GM21390 (cell line): ENCODE results near the gene HIRA.
"Not testable (repeated sequence)": the region's sequence is repeated elsewhere in the genome, so short reads cannot be mapped to it uniquely, and the experiment has no call there.

ENCODE experiments used
- ATAC-seq: cut with Tn5 transposase; IDR thresholded peaks from one replicate; pipeline ENCODE4 v1.9.1; 2021; ENCODE audit not compliant: unreplicated experiment

Gene HIRA

GRCh38 chr22:19463491-19464469 is 32.2 kb upstream of the HIRA start:
- no peak for ATAC-seq

GRCh38 chr22:19463008-19463407 is 31.5 kb upstream of the HIRA start:
- no peak for ATAC-seq

- no peak for ATAC-seq
Observed at GRCh38 chr22:19461506-19461905, 30.0 kb upstream of the HIRA start.

GRCh38 chr22:19460036-19460435 is 28.5 kb upstream of the HIRA start:
- ATAC-seq, result no peak

GRCh38 chr22:19457828-19458428 is 26.4 kb upstream of the HIRA start:
- ATAC-seq, result no peak

GRCh38 chr22:19456541-19456940 is 25.0 kb upstream of the HIRA start:
- ATAC-seq, result no peak

GRCh38 chr22:19455585-19456370 is 24.2 kb upstream of the HIRA start:
- no peak for ATAC-seq

- ATAC-seq, result no peak
Observed at GRCh38 chr22:19455033-19455432, 23.5 kb upstream of the HIRA start.

- ATAC-seq, result no peak
Observed at GRCh38 chr22:19454156-19454555, 22.6 kb upstream of the HIRA start.

- ATAC-seq, result no peak
Observed at GRCh38 chr22:19453718-19454117, 22.2 kb upstream of the HIRA start.

GRCh38 chr22:19451570-19451969 is 20.0 kb upstream of the HIRA start:
- no peak for ATAC-seq

GRCh38 chr22:19450363-19451175 is 19.0 kb upstream of the HIRA start:
- ATAC-seq, result no peak

- no peak for ATAC-seq
Observed at GRCh38 chr22:19449422-19449767, 17.9 kb upstream of the HIRA start.

GRCh38 chr22:19448739-19449421 is 17.3 kb upstream of the HIRA start:
- ATAC-seq, result no peak

GRCh38 chr22:19448076-19448607 is 16.6 kb upstream of the HIRA start:
- ATAC-seq, result peak; percentile 35

GRCh38 chr22:19447330-19448075 is 16.0 kb upstream of the HIRA start, which contains the start of gene C22orf39:
TSS of gene C22orf39 (minus strand) at chr22:19447711. CDS start at chr22:19447688, 23 bp downstream.
- ATAC-seq, result peak; percentile 76

GRCh38 chr22:19446603-19447329 is 15.2 kb upstream of the HIRA start:
- ATAC-seq, result no peak

GRCh38 chr22:19445279-19445982 is 13.9 kb upstream of the HIRA start:
- ATAC-seq, result not testable (repeated sequence)
